H1 (cell line): ENCODE data around the gene DMWD. TPM values are rescaled to one million over a fixed set of nuclear protein-coding genes. Genes with fewer than 3 reads are reported as not detected.
A peak's percentile ranks its signal among the peaks of the same experiment; 100 is the strongest.

Experiments used
- CTCF ChIA-PET: fragments of 300-600 bp; sonication (Branson Sonifier 250); formaldehyde crosslinking; loops from one replicate; lab custom pipeline; 2021; ENCODE audit not compliant: partially characterized antibody; lab: Charles Lee
- POLR2A ChIA-PET: fragments of 300-600 bp; sonication (Branson Sonifier 250); formaldehyde crosslinking; loops from one replicate; lab custom pipeline; 2021; ENCODE audit warnings: inconsistent platforms; ENCODE audit not compliant: partially characterized antibody; lab: Charles Lee
- DNase-seq, 2 experiments: peaks; one replicate each; pipeline versions ENCODE4 v3.0.0 to v3.0.0-alpha.2; 2010 to 2022; ENCODE audit warnings: low spot score in 2 of 2, low read depth in 1 of 2, mixed read lengths in 1 of 2
- FAIRE-seq: peaks from 2 replicates; lab custom pipeline; 2011; peaks lifted over from hg19 to GRCh38; lab: Jason Lieb, UNC
- H2AFZ ChIP-seq: 2 replicates; pipeline ENCODE4 v1.8.1; 2012; ENCODE audit warnings: low read length, inconsistent platforms
- H2AK5ac ChIP-seq: 2 replicates; pipeline ENCODE4 v1.6.1; 2013; ENCODE audit warnings: low read depth, low read length
- H2BK120ac ChIP-seq: replicated peaks from 2 replicates; pipeline ENCODE3; 2013; ENCODE audit warnings: low read depth, low read length, inconsistent platforms
- H2BK12ac ChIP-seq: 2 replicates; pipeline ENCODE4 v1.6.1; 2013; ENCODE audit warnings: low read depth, low read length
- H2BK15ac ChIP-seq: 2 replicates; pipeline ENCODE4 v1.6.1; 2013; ENCODE audit warnings: low read length
- H2BK20ac ChIP-seq: 2 replicates; pipeline ENCODE4 v1.6.1; 2013; ENCODE audit warnings: low read length
- H2BK5ac ChIP-seq: 2 replicates; pipeline ENCODE4 v1.6.1; 2013; ENCODE audit warnings: low read depth, low read length
- H3K14ac ChIP-seq: 2 replicates; pipeline ENCODE4 v1.6.1; 2013; ENCODE audit warnings: inconsistent platforms; ENCODE audit not compliant: insufficient read length
- H3K18ac ChIP-seq: 2 replicates; pipeline ENCODE4 v1.6.1; 2013; ENCODE audit warnings: low read length; ENCODE audit errors: extremely low read depth
- H3K23ac ChIP-seq: 2 replicates; pipeline ENCODE4 v1.6.1; 2013; ENCODE audit warnings: inconsistent platforms; ENCODE audit not compliant: insufficient read length
- H3K23me2 ChIP-seq: 2 replicates; pipeline ENCODE4 v1.6.1; 2013; ENCODE audit warnings: low read depth, low read length
- H3K27ac ChIP-seq: 2 replicates; pipeline ENCODE4 v1.6.1; 2011; ENCODE audit warnings: low read depth, low read length, inconsistent platforms
- H3K27me3 ChIP-seq, 4 experiments: replicated peaks in 1 of 4; 1 replicate in 1 of 4; 2 replicates in 3 of 4; pipeline versions ENCODE4 v1.6.1 to v1.8.1; 2011 to 2013; ENCODE audit warnings: low read length in 3 of 4, mild to moderate bottlenecking in 3 of 4, inconsistent platforms in 2 of 4, mixed read lengths in 2 of 4, moderate library complexity in 1 of 4; ENCODE audit not compliant: control insufficient read depth in 3 of 4, insufficient read depth in 3 of 4; ENCODE audit errors: extremely low read depth in 1 of 4
- H3K36me3 ChIP-seq, 4 experiments: 2 replicates each; pipeline versions ENCODE4 v1.6.1 to v1.8.1; 2011 to 2013; ENCODE audit warnings: mild to moderate bottlenecking in 4 of 4, low read length in 3 of 4, moderate library complexity in 2 of 4, control low read depth in 1 of 4, inconsistent platforms in 1 of 4; ENCODE audit not compliant: insufficient read depth in 4 of 4, control insufficient read depth in 2 of 4
- H3K4ac ChIP-seq: replicated peaks from 2 replicates; pipeline ENCODE3; 2013; ENCODE audit warnings: low read length, low read depth, mixed read lengths, inconsistent platforms; ENCODE audit not compliant: insufficient read length
- H3K4me1 ChIP-seq, 4 experiments: replicated peaks in 1 of 4; 1 replicate in 1 of 4; 2 replicates in 3 of 4; pipeline versions ENCODE4 v1.6.1 to v1.8.1; 2011 to 2013; ENCODE audit warnings: low read length in 3 of 4, inconsistent platforms in 2 of 4, mixed read lengths in 1 of 4; ENCODE audit not compliant: insufficient read depth in 4 of 4, control insufficient read depth in 3 of 4
- H3K4me2 ChIP-seq, 2 experiments: 2 replicates each; pipeline versions ENCODE4 v1.6.1 to v1.8.1; 2011 to 2013; ENCODE audit warnings: low read depth in 2 of 2, low read length in 2 of 2, control low read depth in 1 of 2, inconsistent platforms in 1 of 2, mild to moderate bottlenecking in 1 of 2; ENCODE audit not compliant: insufficient read depth in 1 of 2
- H3K4me3 ChIP-seq, 4 experiments: fragments of 200-600, 300-600 bp in 1 of 4; sonication (generic), shearing (Covaris generic), sonication (Bioruptor Twin) in 1 of 4; 2 replicates each; pipeline versions ENCODE4 v1.5.1 to v1.8.1; 2011 to 2016; ENCODE audit warnings: low read length in 4 of 4, low read depth in 3 of 4, control low read depth in 2 of 4, inconsistent platforms in 2 of 4, mild to moderate bottlenecking in 2 of 4, mixed read lengths in 1 of 4, moderate library complexity in 1 of 4; ENCODE audit not compliant: insufficient read depth in 2 of 4; ENCODE audit errors: extremely low read depth in 1 of 4
- H3K56ac ChIP-seq: replicated peaks from 2 replicates; pipeline ENCODE3; 2013; ENCODE audit warnings: low read depth, mild to moderate bottlenecking, mixed read lengths, low read length, inconsistent platforms; ENCODE audit not compliant: insufficient read length
- H3K79me1 ChIP-seq: 2 replicates; pipeline ENCODE4 v1.6.1; 2013; ENCODE audit warnings: low read depth, low read length, control low read depth
- H3K79me2 ChIP-seq, 2 experiments: 2 replicates each; pipeline versions ENCODE4 v1.6.1 to v1.8.1; 2012 to 2013; ENCODE audit warnings: low read length in 2 of 2, mild to moderate bottlenecking in 2 of 2, inconsistent platforms in 1 of 2; ENCODE audit not compliant: insufficient read depth in 2 of 2, control insufficient read depth in 1 of 2
- H3K9ac ChIP-seq, 4 experiments: replicated peaks in 1 of 4; 1 replicate in 1 of 4; 2 replicates in 3 of 4; pipeline versions ENCODE4 v1.6.1 to v1.8.1; 2011 to 2013; ENCODE audit warnings: low read depth in 3 of 4, low read length in 3 of 4, control low read depth in 2 of 4, mild to moderate bottlenecking in 2 of 4, moderate library complexity in 2 of 4, inconsistent platforms in 1 of 4; ENCODE audit errors: extremely low read depth in 1 of 4
- H3K9me3 ChIP-seq, 2 experiments: 2 replicates each; pipeline versions ENCODE4 v1.6.1 to v1.8.1; 2012 to 2013; ENCODE audit warnings: mild to moderate bottlenecking in 2 of 2, moderate library complexity in 2 of 2, control low read depth in 1 of 2, inconsistent platforms in 1 of 2, low read depth in 1 of 2, low read length in 1 of 2, mixed read lengths in 1 of 2; ENCODE audit not compliant: insufficient read depth in 2 of 2
- H4K20me1 ChIP-seq, 2 experiments: replicated peaks in 1 of 2; 2 replicates each; pipeline versions ENCODE3 to v1.8.1; 2011 to 2013; ENCODE audit warnings: inconsistent platforms in 2 of 2, low read length in 2 of 2, mild to moderate bottlenecking in 1 of 2; ENCODE audit not compliant: insufficient read depth in 2 of 2, control insufficient read depth in 1 of 2
- H4K5ac ChIP-seq: 2 replicates; pipeline ENCODE4 v1.6.1; 2013; ENCODE audit warnings: low read length, low read depth, mixed read lengths, inconsistent platforms; ENCODE audit not compliant: insufficient read length
- H4K8ac ChIP-seq: 2 replicates; pipeline ENCODE4 v1.8.0; 2013; ENCODE audit warnings: mild to moderate bottlenecking, moderate library complexity, low read length, inconsistent platforms; ENCODE audit not compliant: insufficient read depth; ENCODE audit errors: extremely low read depth
- H4K91ac ChIP-seq: replicated peaks from 2 replicates; pipeline ENCODE3; 2013; ENCODE audit warnings: low read length, mixed read lengths, inconsistent platforms; ENCODE audit not compliant: insufficient read length
- CEBPB ChIP-seq: IDR thresholded peaks from 2 replicates; pipeline ENCODE4 v1.6.1; 2012; ENCODE audit warnings: low read depth, low read length
- POLR2AphosphoS5 ChIP-seq: IDR thresholded peaks from 2 replicates; pipeline ENCODE4 v1.6.1; 2011; ENCODE audit warnings: low read depth, low read length
- POU5F1 ChIP-seq: IDR thresholded peaks from 2 replicates; pipeline ENCODE4 v1.6.1; 2011; ENCODE audit warnings: low read depth, mild to moderate bottlenecking, low read length, moderate library complexity
- WGBS, 2 experiments: shearing (Covaris generic) in 1 of 2; methylation state at CpG; one replicate each; pipeline versions ENCODE4 v1.1.6 to v1.1.7; 2013 to 2015; ENCODE audit warnings: low lambda C conversion rate in 2 of 2, mixed read lengths in 2 of 2, inconsistent platforms in 1 of 2, low coverage in 1 of 2, missing lambda C conversion rate in 1 of 2; ENCODE audit not compliant: insufficient replicate concordance in 2 of 2, insufficient coverage in 1 of 2, insufficient read length in 1 of 2; ENCODE audit errors: extremely low coverage in 1 of 2, missing lambda C conversion rate in 1 of 2; 5-methylcytosine and 5-hydroxymethylcytosine counted together
- polyA plus RNA-seq, 7 experiments: library from polyadenylated mRNA; depleted of rRNA in 3 of 7; stranded (reverse) in 5 of 7; unstranded in 2 of 7; fragments of >200 nt in 5 of 7; fragments of 200-250 nt in 2 of 7; gene quantifications; 1 replicate in 5 of 7; 2 replicates in 1 of 7; 4 replicates in 1 of 7; pipeline versions ENCODE4 v1.2.1 to v1.2.3, GENCODE V29; 2011 to 2013; ENCODE audit warnings: missing spikeins in 2 of 7, mixed read lengths in 2 of 7
- total RNA-seq: library from RNA; stranded (reverse); fragmentation: NEBNext Ultra II Directional; extraction: Animal tissue kit (Norgen Biotek cat#: 25700); gene quantifications from 2 replicates; pipeline ENCODE4 v1.2.1, GENCODE V29; 2021
- TF ChIP-seq, protein P1 (sequence below): IDR thresholded peaks from 2 replicates; pipeline ENCODE4 v1.6.1; 2012; ENCODE audit warnings: low read length, inconsistent platforms

Gene DMWD
- total and polyA plus RNA-seq, 2 of the 8 experiments (the other 6 are each of a cell fraction or from before 2014, with no cell fraction given) = 13.6 to 41.0 TPM

- H3K14ac ChIP-seq = no peak overlapping the region
- 0 out of 7 replicates have a peak overlapping the region, but pooled peaks of 1 of the 4 experiments have one; percentile 48 for H3K9ac ChIP-seq
- H3K27me3 ChIP-seq = no peaks in the 10 kb centered on the region
- H2BK20ac ChIP-seq = no peak overlapping the region
- no peaks in the 10 kb centered on the region for H3K79me2 ChIP-seq
- no peak overlapping the region for H4K91ac ChIP-seq
- peak overlapping the region; percentile 27; the same call in 1 of the 2 replicates for H2BK12ac ChIP-seq
- H4K20me1 ChIP-seq = no peaks in the 10 kb centered on the region
- H3K4ac ChIP-seq = peak overlapping the region; percentile 54
- H3K56ac ChIP-seq = no peak overlapping the region
- H3K4me2 ChIP-seq = peak overlapping the region; percentile 85 to 88
- peaks cover 0 to 23% (median 20%) of the 10 kb centered on the region in 4 experiments; a peak in 6 of 7 replicates for H3K4me1 ChIP-seq
- no peak overlapping the region for H2BK120ac ChIP-seq
- H3K18ac ChIP-seq = no peak overlapping the region
- FAIRE-seq (no peak), DNase-seq (no peak)
- POLR2A ChIA-PET = interaction anchor here (0.6 to 12.6 kb wide), 12 partner anchors 10 to 97 kb away, joined by 3 to 175 read pairs (median 4); partner anchors contain the start of genes DMPK, DMWD, FBXO46 and FOXA3
- H3K4me3 ChIP-seq = peak overlapping the region in 3 of 4 experiments; percentile 52 to 68 (median 57); a peak in 7 of 8 replicates
- TF ChIP-seq, protein P1, sequence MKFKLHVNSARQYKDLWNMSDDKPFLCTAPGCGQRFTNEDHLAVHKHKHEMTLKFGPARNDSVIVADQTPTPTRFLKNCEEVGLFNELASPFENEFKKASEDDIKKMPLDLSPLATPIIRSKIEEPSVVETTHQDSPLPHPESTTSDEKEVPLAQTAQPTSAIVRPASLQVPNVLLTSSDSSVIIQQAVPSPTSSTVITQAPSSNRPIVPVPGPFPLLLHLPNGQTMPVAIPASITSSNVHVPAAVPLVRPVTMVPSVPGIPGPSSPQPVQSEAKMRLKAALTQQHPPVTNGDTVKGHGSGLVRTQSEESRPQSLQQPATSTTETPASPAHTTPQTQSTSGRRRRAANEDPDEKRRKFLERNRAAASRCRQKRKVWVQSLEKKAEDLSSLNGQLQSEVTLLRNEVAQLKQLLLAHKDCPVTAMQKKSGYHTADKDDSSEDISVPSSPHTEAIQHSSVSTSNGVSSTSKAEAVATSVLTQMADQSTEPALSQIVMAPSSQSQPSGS = 0 out of 2 replicates have a peak, but pooled peaks have one; percentile 4
- TF ChIP-seq POLR2AphosphoS5 (peak; percentile 37), CEBPB (no peak), POU5F1 (no peak)
- no peak overlapping the region for H4K8ac ChIP-seq
- H3K27ac ChIP-seq = peak overlapping the region; percentile 0; the same call in 1 of the 2 replicates
- no peak overlapping the region for H4K5ac ChIP-seq
- no peaks in the 10 kb centered on the region for H3K9me3 ChIP-seq
- no peak overlapping the region for H3K23ac ChIP-seq
- peak overlapping the region; percentile 32; the same call in 1 of the 2 replicates for H2BK5ac ChIP-seq
- WGBS, 2 experiments = 92% methylated on average over 12 of the region's 12 CpGs; no CpG with 5 or more reads in 1 of the 2 experiments
- no peak overlapping the region for H2AFZ ChIP-seq
- no peak overlapping the region; the same call in 1 of the 2 replicates for H2BK15ac ChIP-seq
- no peaks in the 10 kb centered on the region for H3K36me3 ChIP-seq
- no peaks in the 10 kb centered on the region for H3K79me1 ChIP-seq
- CTCF ChIA-PET = interaction anchor here (0.6 to 8.8 kb wide), 11 partner anchors 9 to 144 kb away, joined by 3 to 107 read pairs (median 3); partner anchors contain the start of gene SIX5
- H3K23me2 ChIP-seq = peaks cover 16% of the 10 kb centered on the region
- H2AK5ac ChIP-seq = no peak overlapping the region
These were observed 21.6 kb upstream of the DMWD start for GRCh38 chr19:45814166-45814780.
